ENCODE results near the gene SGTA.

GRCh38 chr19:2743099-2743498, 40.0 kb downstream of the SGTA start:
- TF ChIP-seq YY1 (IDR thresholded peaks at IDR 0.05) (no peak), RAD21 (IDR thresholded peaks at IDR 0.05) (no peak), CTCF (IDR thresholded peaks at IDR 0.05; ENCODE audit: low read depth, low read length, missing input control) (no peak)
